Upper lobe of left lung (tissue), 6 donors: ENCODE measurements around the gene DENND1A. TPM values are rescaled to one million over a fixed set of nuclear protein-coding genes. Genes with fewer than 3 reads are reported as not detected.

Experiments
- ATAC-seq, 2 donors: fragments of 200-7000 bp; cut with Tn5 transposase; one replicate each; pipeline ENCODE4 v1.9.1; 2022; ENCODE audit warnings: mild to moderate bottlenecking in 2 of 2, moderate library complexity in 2 of 2; ENCODE audit not compliant: low FRiP score in 2 of 2
- DNase-seq, 2 donors: peaks; one replicate each; pipeline ENCODE4 v3.0.0-alpha.2; 2019 to 2020
- H3K27ac ChIP-seq, 4 donors: fragments of 200-600 bp; sonication (generic); one replicate each; pipeline ENCODE4 v1.5.1; 2016 to 2019
- H3K27me3 ChIP-seq, 4 donors: fragments of 200-600 bp; sonication (generic); one replicate each; pipeline ENCODE4 v1.5.1; 2017 to 2019
- H3K36me3 ChIP-seq, 4 donors: fragments of 200-600 bp; sonication (generic); one replicate each; pipeline ENCODE4 v1.5.1; 2016 to 2019
- H3K4me1 ChIP-seq, 4 donors: fragments of 200-600 bp; sonication (generic); one replicate each; pipeline ENCODE4 v1.5.1; 2018 to 2019
- H3K4me3 ChIP-seq, 4 donors: fragments of 200-600 bp; sonication (generic); one replicate each; pipeline ENCODE4 v1.5.1; 2017 to 2019; ENCODE audit warnings: mild to moderate bottlenecking in 2 of 4, moderate library complexity in 1 of 4
- H3K9me3 ChIP-seq, 4 donors: fragments of 200-600 bp; sonication (generic); one replicate each; pipeline ENCODE4 v1.5.1; 2018 to 2019
- EP300 ChIP-seq, 4 donors: sonication (generic); formaldehyde crosslinking; IDR thresholded peaks; one replicate each; pipeline ENCODE4 v1.5.1; 2017; ENCODE audit warnings: antibody characterized with exemption in 4 of 4, control low read depth in 2 of 4
- POLR2A ChIP-seq, 4 donors: fragments of 450-650 bp; IDR thresholded peaks; one replicate each; pipeline ENCODE4 v1.5.1; 2016 to 2017; ENCODE audit warnings: antibody characterized with exemption in 4 of 4, mild to moderate bottlenecking in 2 of 4
- POLR2AphosphoS5 ChIP-seq, 2 donors: sonication (generic); formaldehyde crosslinking; IDR thresholded peaks; one replicate each; pipeline ENCODE4 v1.5.1; 2017; ENCODE audit warnings: antibody characterized with exemption in 2 of 2
- WGBS, 2 donors: methylation state at CpG; one replicate each; pipeline ENCODE4 v1.1.5; 2017 to 2018; 5-methylcytosine and 5-hydroxymethylcytosine counted together
- total RNA-seq, 6 donors: library from RNA; depleted of rRNA in 4 of 6; stranded (reverse); fragments of >200 nt in 4 of 6; gene quantifications; one replicate each; pipeline versions ENCODE4 v1.1.0 to v1.2.1, GENCODE V29; 2016 to 2021
- TF ChIP-seq, protein P1 (sequence below), 6 experiments: fragments of 450-650 bp in 4 of 6; fragments of 200-600 bp in 2 of 6; sonication (generic) in 2 of 6; IDR thresholded peaks; one replicate each; pipeline ENCODE4 v1.5.1; 2016 to 2019; ENCODE audit warnings: antibody characterized with exemption in 6 of 6
- donor health status: DM: no; HTN: no; CAD: no; lungs with moderate emphysema.
- donor health status: DM: no; HTN: yes; CAD: no; lungs with severe emphysema.

The DENND1A gene
- total RNA-seq, 6 donors from 2014 or later: 9.8 to 46.1 (median 16.0) TPM

DNA sequence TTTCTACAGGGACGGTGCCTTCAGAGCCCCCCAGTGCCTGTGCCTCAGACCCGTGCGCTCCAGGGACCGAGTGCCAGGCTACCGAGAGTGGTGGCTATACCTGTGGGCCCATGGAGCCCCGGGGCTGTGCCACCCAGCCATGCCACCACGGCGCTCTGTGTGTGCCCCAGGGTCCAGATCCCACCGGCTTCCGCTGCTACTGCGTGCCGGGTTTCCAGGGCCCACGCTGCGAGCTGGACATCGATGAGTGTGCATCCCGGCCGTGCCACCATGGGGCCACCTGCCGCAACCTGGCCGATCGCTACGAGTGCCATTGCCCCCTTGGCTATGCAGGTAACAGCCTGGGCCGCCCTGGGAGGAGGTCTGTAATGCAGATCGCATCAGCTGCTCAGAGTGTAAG, 567.1 kb downstream of the DENND1A start:
- Histone ChIP-seq H3K27me3 (no peaks in the 10 kb centered on the region), H3K27ac (no peak overlapping the region), H3K4me1 (peaks cover 0 to 6% (median 2%) of the 10 kb centered on the region in 4 donors), H3K4me3 (no peak overlapping the region), H3K36me3 (no peaks in the 10 kb centered on the region), H3K9me3 (no peaks in the 10 kb centered on the region)
- TF ChIP-seq POLR2A (IDR thresholded peaks at IDR 0.05): no peak
- TF ChIP-seq, protein P1, sequence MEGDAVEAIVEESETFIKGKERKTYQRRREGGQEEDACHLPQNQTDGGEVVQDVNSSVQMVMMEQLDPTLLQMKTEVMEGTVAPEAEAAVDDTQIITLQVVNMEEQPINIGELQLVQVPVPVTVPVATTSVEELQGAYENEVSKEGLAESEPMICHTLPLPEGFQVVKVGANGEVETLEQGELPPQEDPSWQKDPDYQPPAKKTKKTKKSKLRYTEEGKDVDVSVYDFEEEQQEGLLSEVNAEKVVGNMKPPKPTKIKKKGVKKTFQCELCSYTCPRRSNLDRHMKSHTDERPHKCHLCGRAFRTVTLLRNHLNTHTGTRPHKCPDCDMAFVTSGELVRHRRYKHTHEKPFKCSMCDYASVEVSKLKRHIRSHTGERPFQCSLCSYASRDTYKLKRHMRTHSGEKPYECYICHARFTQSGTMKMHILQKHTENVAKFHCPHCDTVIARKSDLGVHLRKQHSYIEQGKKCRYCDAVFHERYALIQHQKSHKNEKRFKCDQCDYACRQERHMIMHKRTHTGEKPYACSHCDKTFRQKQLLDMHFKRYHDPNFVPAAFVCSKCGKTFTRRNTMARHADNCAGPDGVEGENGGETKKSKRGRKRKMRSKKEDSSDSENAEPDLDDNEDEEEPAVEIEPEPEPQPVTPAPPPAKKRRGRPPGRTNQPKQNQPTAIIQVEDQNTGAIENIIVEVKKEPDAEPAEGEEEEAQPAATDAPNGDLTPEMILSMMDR (IDR thresholded peaks at IDR 0.05): no peak
- TF ChIP-seq EP300 (IDR thresholded peaks at IDR 0.05): no peak
- TF ChIP-seq POLR2AphosphoS5 (IDR thresholded peaks at IDR 0.05): no peak
- WGBS, 2 donors: 90 to 96% methylated on average over 12 to 19 of the region's 23 CpGs
- ATAC-seq (no peak), DNase-seq (peak in 1 of 2 donors; percentile 74)

DNA sequence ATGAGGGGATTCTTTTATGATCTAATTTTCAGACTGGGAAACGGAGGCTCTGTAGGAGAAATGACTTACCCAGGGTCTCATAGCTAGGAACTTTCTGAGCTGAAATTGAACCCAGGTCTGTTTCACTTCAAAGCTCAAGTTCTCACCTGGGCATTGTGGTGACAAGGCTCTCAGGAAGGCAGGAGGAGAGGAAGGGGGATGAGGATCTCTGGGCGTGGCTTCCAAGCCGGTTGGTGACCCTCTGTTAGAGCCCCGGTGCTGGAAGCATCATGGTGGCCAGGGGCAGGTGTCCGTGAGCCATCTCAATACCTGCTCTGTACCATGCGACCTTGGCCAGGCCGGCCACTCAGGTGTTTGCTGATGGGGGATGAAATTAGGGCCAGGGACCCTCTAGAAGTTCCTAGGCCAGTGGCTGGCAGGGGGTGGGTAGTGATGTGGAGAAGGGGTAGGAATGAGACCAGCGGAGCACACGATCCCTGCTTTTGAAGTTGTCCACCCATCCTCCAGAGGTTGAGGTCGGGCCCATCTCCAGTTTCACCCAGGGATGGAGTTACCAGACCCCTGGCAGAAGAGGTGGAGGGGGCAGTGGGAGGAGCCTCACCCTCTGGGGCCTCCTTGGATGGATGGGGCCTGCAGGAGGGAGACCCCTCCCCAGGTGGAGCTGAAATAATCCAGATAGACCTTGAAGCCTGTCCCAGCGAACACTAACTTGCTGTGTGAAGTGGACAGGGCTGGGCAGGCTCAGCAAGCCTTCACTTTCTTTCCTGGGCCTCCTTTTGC, 568.0 kb downstream of the DENND1A start:
- no peak for ATAC-seq
- WGBS, 2 donors: 53 to 74% methylated on average over 9 to 10 of the region's 11 CpGs
- Histone ChIP-seq H3K36me3 (no peaks in the 10 kb centered on the region), H3K4me3 (no peak overlapping the region), H3K9me3 (no peaks in the 10 kb centered on the region), H3K4me1 (peaks cover 0 to 6% (median 2%) of the 10 kb centered on the region in 4 donors), H3K27me3 (no peaks in the 10 kb centered on the region), H3K27ac (no peak overlapping the region)
- TF ChIP-seq EP300 (IDR thresholded peaks at IDR 0.05) (no peak), POLR2A (IDR thresholded peaks at IDR 0.05) (no peak), POLR2AphosphoS5 (IDR thresholded peaks at IDR 0.05) (no peak)
- TF ChIP-seq, protein P1 (IDR thresholded peaks at IDR 0.05): no peak
- no peak for DNase-seq

DNA sequence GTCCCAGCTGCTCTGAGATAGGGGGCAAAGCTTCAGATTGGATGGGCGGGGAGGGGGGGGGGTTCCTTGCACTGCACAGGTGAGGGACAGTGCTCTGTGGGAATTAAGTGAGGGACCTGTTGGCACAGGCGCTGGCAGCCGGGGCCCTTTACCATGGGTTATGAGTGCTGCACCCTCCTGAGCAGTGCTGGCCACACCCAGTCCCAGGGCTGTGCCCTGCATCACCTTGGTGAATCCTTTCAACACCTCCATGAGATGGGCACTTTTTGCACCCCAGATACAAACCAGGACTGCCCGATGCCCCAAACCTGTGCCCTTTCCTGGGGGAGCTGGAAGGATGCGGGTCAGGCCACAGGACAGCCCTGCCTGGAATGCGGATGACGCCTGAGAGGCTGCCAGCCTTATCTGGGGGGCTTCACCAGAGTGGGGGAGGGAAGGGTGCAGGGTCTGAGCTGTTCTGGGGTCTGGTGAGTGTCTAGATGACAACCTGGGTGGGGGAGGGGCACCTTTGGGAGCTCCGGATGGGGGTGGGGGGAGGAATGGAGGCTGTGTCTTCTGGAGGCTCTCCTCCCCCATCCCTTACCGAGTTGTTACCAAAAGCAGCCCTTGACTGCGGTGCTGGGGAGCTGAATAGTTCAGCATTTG, 568.7 kb downstream of the DENND1A start:
- no peak for DNase-seq
- no peak for ATAC-seq
- H3K9me3 ChIP-seq: no peaks in the 10 kb centered on the region
- no peak overlapping the region for H3K4me3 ChIP-seq
- peaks cover 0 to 6% (median 2%) of the 10 kb centered on the region in 4 donors for H3K4me1 ChIP-seq
- TF ChIP-seq, protein P1 (IDR thresholded peaks at IDR 0.05): no peak
- TF ChIP-seq EP300 (IDR thresholded peaks at IDR 0.05) (no peak), POLR2AphosphoS5 (IDR thresholded peaks at IDR 0.05) (no peak), POLR2A (IDR thresholded peaks at IDR 0.05) (no peak)
- H3K27ac ChIP-seq: no peak overlapping the region
- 56 to 68% methylated on average over 5 to 9 of the region's 10 CpGs for WGBS, 2 donors
- no peaks in the 10 kb centered on the region for H3K27me3 ChIP-seq
- no peaks in the 10 kb centered on the region for H3K36me3 ChIP-seq

DNA sequence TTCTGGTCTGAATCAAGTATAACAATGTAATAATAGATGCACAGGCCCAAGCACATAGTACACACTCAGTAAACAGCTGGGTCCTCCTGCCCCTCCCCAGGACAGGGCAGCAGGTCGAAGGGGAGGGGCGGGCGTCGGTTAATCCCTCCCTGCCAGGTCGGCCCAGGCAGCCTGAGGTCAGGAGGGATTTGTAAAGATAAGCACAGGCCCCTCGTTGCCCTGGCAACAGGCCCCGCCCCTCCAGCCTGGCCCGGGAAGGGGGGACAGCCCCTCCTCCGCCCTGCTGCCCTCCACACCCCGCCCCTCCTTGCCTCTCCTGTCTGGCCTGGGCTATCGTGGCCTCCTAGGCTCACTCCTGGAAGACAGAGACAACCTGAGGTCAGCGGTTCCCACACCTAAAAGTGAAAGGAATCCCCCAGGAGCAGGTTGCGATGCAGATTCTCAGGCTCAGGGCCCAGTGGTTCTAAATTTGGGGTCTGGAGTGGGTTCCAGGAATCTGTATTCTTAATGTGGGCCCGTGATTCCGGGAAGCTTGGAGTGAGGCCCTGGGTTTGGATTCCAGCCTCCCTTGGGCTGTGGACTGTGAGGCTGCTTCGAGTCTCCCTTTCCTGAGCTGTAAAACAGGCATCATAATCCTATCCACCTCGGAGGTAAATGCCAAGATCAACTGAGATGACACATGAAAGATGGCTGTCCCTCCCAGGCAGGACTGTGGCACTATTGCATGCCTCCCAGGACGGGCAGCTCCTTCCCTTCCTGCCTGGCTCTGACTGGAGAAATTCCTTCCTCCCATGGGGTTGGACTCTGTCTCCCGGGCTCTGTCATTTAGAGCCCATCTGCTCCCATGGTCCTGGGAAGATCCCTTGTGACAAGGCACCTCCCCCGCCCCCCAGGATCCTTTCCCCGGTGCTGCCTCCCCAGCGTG, 569.5 kb downstream of the DENND1A start:
- no peak overlapping the region for H3K4me3 ChIP-seq
- peaks cover 0 to 6% (median 2%) of the 10 kb centered on the region in 4 donors for H3K4me1 ChIP-seq
- whole genome bisulfite sequencing, 2 donors: 36 to 47% methylated on average over 10 to 20 of the region's 22 CpGs
- peak in 1 of 2 donors; percentile 92 for DNase-seq
- ATAC-seq: peak in 1 of 2 donors; percentile 6
- no peak overlapping the region for H3K27ac ChIP-seq
- no peaks in the 10 kb centered on the region for H3K27me3 ChIP-seq
- no peaks in the 10 kb centered on the region for H3K36me3 ChIP-seq
- TF ChIP-seq EP300 (IDR thresholded peaks at IDR 0.05) (no peak), POLR2AphosphoS5 (IDR thresholded peaks at IDR 0.05) (no peak), POLR2A (IDR thresholded peaks at IDR 0.05) (no peak)
- TF ChIP-seq, protein P1 (IDR thresholded peaks at IDR 0.05): no peak
- H3K9me3 ChIP-seq: no peaks in the 10 kb centered on the region
